HG02571 (cell line): Measurements from ENCODE around the gene USH2A.
"Not testable (repeated sequence)": the region's sequence is repeated elsewhere in the genome, so short reads cannot be mapped to it uniquely, and the experiment has no call there.

Experiments
- ATAC-seq: cut with Tn5 transposase; IDR thresholded peaks from one replicate; pipeline ENCODE4 v1.9.1; 2021; ENCODE audit warnings: mild to moderate bottlenecking, moderate library complexity; ENCODE audit not compliant: unreplicated experiment

Gene USH2A

GRCh38 chr1:216145451-216146018 lies 277.7 kb downstream of the USH2A start:
- ATAC-seq, result not testable (repeated sequence)

DNA sequence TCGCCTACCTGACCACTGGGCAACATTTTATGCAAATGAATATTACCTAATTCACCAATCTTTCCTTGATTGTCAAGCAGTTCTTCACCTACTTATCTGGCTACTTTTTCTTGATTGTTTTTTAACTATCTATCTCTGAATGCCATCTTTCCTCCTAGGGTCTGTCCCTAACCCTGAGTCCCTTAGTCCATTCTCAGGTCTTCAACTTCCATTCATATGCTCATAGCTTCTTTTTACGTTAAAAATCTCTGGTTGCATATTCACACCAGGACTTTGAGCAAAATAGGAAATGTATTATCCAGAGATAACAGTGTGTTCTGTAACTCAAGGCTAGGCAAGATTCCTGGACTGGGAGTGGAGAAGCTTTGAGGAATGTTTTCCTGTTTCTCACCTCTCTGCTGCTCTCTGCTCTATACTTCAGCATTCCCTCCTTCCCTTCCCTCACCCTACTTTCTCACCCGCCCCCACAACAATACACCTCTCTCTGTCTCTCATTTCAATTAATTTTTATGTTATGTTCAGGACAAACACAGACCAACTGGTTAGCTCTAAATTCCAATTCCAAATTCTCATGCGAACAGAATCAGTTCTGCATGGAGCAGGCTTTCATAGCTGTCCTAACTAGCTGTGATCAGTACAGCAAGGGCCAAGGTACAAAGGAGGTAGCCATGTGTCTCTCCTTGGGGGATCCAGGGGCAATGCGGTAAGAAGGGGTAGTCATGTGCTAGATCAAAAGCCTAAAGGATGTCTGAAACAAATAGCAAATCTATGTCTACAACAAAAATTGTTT lies 278.4 kb downstream of the USH2A start:
- no peak for ATAC-seq

- no peak for ATAC-seq
Observed at GRCh38 chr1:216142921-216143320, 280.3 kb downstream of the USH2A start.

GRCh38 chr1:216140730-216141524 lies 282.3 kb downstream of the USH2A start:
- ATAC-seq, result no peak

DNA sequence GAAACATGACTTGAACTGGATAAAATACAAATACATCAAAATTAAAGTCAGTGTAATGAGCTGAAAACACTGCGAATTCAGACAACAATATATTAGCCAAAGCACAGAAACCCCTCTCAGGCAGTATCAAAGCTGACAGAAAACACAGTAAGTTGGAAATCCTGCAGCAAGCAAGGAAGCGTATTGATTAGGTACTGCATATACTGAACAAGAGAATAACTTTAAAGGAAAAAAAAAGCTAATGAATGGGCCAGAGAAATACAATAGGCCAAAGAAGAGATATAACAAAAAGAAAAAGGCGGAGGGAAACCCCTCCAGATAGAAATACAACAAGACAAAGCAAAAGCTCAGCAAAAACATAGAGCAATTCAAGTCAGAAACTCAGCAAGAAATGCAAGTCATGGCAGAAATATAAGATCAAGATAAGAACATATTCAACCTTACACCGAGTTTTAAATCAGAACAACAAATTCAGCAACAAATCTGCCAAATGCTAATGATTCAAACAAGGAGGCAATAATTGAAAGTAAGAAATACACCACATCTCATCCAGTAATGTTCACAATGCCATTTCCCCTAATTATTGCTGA lies 299.0 kb downstream of the USH2A start:
- ATAC-seq, result no peak

DNA sequence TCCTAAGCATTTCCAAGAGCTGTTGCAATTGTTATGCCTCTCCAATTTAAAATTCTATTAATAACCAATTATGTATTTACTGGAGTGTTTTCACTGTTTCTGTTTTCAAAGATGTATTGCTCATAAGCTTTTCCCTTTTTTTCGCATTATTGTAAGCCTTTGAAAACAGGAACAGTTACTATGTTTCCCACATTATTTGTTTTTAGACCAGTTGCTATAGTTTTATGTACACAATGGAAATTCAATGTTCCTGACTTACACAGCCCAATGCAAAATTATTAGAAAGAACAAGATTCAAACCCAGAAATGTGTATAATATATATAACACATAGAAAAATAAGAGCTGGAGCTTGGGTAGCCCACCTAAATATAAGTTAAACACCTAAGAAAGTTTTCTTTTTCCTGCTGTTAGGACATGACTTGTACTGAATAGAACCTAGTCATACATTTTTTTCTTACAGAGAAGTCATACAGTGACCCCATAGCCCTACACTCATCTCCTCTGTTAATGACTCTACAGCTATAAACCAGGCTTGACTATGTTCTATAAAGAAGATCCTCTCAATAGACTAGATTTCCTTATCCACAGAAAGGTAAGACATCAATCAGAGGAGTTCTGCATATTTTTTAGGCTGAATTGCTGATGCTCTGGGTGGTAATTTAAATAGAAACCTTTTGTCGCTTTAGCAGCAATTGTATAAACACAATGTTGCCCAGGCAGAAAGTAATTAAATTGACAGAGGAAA lies 299.6 kb downstream of the USH2A start:
- ATAC-seq, result no peak

GRCh38 chr1:216119600-216119999 lies 303.6 kb downstream of the USH2A start:
- no peak for ATAC-seq

GRCh38 chr1:216114180-216114579 lies 309.1 kb downstream of the USH2A start:
- no peak for ATAC-seq

GRCh38 chr1:216113181-216113580 lies 310.1 kb downstream of the USH2A start:
- ATAC-seq, result no peak

DNA sequence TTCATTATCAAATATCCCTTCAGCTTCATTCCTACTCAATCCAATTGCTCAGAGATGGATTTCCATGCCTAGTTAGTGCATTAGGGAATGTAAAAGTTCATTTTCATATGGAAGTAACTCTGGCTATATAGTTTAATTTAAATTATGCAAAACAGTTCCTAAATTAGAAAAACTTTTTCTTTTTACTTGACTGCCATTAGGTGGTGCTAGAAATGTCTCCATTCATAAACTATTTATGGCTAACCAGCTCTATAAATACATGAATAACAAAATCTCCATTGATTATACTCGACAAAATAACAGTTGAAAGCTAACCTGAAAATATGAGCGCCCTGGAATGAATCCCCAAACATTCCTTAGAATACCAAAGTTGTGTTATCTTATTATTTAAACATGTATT lies 311.4 kb downstream of the USH2A start:
- no peak for ATAC-seq

DNA sequence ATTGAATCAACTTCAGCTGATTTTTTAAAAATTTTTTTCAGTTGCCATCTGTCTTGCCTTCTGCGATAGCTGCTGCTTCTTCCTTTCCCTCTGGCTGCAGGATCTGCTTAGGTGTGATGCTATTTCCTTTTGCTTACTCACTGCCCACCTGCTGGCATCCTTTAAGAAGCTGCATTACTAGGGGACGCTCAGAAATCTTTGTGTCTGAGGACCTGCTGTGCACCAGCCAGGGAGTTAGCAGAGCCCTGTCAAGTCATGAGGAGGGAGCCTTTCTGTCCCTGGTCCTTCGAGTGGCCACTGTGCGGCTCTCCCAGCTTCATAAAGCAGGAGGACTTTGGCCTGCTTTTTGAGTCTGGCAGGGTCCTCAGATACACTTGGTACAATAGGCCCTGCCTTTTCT lies 327.8 kb downstream of the USH2A start:
- ATAC-seq, result no peak

DNA sequence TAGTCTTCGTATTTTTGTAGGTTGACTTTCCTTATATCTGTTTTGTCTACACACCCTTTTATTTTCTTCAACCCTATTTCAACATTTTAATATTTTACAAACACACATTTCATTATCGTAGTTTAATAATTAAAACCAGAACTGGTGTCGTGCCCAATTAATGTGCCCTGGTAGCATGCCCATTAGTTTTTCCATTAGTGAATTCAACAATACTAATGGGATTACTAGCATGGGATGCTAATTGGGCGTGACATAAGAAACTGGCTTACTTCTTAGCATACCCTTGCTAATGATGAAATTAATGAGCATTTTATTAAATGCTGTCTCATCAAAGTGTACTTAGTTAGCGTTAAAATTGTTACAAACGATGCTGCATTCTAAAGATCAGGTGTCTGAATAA lies 332.7 kb downstream of the USH2A start:
- ATAC-seq, result no peak

DNA sequence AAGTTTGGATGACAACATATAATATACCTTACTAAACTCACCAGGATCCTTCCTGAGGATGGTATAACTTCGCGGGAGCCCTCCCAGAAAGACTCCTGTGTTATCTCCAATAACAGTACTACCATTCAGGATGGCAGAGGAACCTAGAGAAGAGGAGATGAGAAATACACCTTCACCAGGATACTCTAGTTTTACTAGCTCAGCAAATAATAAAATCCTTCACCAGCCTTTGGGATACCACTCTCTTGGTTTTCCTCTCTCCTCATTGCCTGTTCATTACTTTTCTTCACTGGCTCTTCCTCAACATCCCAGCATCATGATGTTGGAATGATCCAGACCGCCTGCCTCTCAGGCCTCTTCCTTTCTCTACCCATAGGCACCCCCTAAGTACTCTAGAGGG lies 336.6 kb downstream of the USH2A start:
- ATAC-seq, result no peak

DNA sequence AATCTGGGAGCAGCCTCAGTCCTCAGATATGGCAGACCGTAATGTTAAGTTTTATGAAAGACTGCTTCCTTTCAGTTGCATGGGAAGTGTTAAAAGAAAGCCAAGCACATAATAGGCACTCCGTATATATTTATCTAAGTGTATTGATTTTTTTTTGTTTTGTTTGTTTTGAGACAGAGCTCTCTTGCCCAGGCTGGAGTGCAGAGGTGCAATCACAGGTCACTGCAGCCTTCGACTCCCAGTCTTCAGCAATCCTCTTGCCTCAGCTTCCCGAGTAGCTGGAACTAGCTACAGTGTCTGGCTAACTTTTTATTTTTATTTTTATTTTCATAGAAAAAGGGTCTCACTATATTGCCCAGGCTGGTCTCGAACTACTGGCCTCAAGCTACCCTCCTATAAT lies 341.8 kb downstream of the USH2A start:
- no peak for ATAC-seq

- ATAC-seq, result no peak
Observed at GRCh38 chr1:216076751-216077150, 346.5 kb downstream of the USH2A start.

DNA sequence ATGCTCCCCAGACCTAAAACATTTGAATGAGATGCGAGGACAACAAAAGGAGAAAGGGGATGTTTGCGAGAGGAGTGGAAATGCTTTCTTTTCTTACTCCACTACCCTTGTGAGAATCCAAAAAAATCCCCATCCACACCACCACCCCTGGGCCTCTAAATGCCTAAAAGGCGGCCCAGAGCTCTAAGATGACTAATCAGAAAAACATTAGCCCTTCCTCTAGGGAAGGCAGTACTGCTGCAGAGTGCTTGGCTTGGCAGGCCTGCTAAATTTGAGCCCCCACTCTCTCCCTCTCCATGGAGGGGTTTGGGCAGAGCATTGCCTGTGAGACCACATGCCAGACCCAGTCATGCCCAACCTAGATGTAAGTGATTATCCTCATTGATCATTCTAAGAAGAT lies 347.9 kb downstream of the USH2A start:
- no peak for ATAC-seq

DNA sequence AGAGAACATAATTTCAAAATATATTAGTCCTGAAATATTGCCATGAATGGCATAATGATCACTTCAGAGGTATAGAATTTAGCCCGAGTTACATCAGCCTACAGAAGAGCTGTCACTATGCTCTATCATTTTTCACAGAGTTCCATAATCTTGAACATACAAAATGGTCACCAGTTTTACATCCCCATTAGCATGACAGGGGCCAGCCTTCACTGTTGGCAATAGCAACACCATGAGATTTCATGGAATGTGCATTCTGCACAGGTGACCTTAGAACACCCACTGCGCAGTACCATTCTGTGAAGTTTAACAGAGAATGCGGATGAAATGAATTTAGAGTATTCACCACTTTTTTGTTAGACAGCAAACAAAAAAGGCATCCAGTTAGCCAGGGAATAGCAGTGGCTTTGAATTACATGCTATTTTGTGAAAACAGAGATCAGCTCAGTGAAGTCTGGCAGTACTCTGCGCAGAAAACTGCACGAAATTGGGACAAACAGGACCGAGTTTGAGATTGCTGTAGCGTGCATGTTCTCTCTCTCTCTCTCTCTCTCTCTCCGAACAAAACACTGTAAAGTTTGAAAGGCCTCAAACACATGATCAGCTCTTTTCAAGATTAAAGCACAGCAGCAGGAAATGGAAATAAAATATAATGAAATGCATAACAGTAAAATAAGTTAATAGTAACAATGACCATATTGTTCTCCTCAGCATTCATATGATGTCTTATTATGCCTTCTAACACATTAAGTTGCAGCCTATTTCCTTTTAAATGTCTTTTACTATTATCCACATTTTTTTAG lies 349.3 kb downstream of the USH2A start:
- no peak for ATAC-seq

DNA sequence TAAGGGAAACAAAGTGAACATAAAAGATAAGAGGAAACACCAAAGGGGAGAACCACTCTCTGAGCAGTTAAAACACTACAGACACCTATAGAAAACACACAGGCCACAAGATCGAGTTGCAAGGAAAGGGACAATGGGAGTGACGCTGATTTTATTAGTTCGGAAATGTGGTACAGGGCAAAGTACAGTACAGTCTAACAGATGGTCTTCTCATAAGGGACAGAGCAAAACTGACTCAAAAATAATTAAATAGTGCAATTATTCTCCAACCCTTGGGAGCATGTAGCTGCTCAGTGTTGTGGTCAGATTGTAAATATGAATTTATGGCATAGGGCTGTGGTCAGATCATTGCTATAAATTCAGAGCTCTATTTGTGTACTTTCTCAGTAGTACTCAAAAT lies 352.0 kb downstream of the USH2A start:
- no peak for ATAC-seq

DNA sequence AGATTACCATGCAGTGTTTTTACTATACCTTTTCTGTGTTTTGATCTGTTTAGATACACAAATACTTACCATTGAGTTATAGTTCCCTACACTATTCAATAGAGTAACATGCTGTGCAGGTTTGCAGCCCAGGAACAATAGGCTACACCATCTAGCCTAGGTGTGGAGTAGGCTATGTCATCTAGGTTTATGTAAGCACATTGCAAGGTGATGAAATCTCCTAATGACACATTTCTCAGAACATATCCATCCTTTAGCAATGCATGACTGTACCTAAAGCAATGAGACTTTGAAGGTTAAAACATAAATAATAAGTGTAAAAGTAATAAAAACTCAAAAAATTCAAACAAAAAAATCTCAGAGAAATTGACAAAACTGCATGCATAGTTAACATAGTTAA lies 358.6 kb downstream of the USH2A start:
- no peak for ATAC-seq

DNA sequence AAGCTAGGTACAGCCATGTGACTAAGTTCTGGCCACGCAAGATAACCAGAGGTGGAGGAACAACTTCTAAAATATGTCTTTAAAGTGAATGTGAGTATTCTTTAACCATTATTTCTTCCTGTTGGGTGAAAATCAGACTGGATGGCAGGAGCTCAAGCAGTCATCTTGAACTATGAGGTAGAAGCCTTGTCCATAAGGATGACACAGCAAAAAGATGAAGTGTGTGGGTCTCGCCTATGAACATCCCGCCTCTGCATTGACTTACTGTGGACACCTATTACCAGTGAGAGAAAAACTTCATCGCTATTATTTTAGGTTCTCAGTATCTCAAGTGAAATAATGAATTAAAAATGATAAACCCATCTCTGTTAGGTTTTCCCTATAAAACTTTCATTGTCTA lies 365.3 kb downstream of the USH2A start:
- no peak for ATAC-seq
